ENCODE results near the gene ACSM2A. TPM values are rescaled to one million over a fixed set of nuclear protein-coding genes. Genes with fewer than 3 reads are reported as not detected.
"Not testable (repeated sequence)": the region's sequence is repeated elsewhere in the genome, so short reads cannot be mapped to it uniquely, and the experiment has no call there.

Gene ACSM2A
- not detected for polyA plus RNA-seq (2012; ENCODE audit: insufficient read depth, insufficient read length, low read depth)

- not testable (repeated sequence) for H3K9me3 ChIP-seq; H3K4me3 ChIP-seq (ENCODE audit: low read depth, low read length); H3K27me3 ChIP-seq; H3K36me3 ChIP-seq; H3K4me1 ChIP-seq; DNase-seq
Measured at GRCh38 chr16:20451364-20451763, at the start of gene ACSM2A. Gene ACSM2A, plus strand, starts transcription at chr16:20451521. Its CDS starts 8,594 bp downstream, at chr16:20460115.

DNA sequence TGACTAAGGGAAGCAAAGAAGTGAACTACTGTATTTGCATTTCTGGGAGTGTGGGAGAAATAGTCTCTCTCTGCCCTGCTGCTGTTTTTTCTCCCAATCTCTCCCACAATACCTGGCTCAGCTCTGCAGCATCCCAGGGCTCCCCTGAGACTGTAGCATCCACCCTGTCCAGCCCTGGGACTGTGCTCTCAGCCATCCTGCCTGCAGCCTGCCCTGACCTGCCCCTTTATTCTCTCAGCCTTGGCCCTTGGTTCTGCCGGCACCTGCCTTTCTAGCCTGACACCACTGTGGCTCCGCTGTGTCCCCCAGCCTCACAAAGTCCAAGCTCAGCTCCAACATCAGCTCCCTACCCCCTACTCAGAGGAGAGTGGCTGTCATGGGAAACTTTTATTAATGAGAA is 48.7 kb upstream of the ACSM2A start:
- Histone ChIP-seq H3K36me3 (no peaks in the 10 kb centered on the region), H3K9me3 (no peaks in the 10 kb centered on the region), H3K4me3 (ENCODE audit: low read depth, low read length) (no peak overlapping the region), H3K4me1 (no peaks in the 10 kb centered on the region), H3K27me3 (no peaks in the 10 kb centered on the region)
- TF ChIP-seq, protein P1, sequence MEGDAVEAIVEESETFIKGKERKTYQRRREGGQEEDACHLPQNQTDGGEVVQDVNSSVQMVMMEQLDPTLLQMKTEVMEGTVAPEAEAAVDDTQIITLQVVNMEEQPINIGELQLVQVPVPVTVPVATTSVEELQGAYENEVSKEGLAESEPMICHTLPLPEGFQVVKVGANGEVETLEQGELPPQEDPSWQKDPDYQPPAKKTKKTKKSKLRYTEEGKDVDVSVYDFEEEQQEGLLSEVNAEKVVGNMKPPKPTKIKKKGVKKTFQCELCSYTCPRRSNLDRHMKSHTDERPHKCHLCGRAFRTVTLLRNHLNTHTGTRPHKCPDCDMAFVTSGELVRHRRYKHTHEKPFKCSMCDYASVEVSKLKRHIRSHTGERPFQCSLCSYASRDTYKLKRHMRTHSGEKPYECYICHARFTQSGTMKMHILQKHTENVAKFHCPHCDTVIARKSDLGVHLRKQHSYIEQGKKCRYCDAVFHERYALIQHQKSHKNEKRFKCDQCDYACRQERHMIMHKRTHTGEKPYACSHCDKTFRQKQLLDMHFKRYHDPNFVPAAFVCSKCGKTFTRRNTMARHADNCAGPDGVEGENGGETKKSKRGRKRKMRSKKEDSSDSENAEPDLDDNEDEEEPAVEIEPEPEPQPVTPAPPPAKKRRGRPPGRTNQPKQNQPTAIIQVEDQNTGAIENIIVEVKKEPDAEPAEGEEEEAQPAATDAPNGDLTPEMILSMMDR (IDR thresholded peaks at IDR 0.05; ENCODE audit: low read depth, low read length): no peak
- DNase-seq: no peak

DNA sequence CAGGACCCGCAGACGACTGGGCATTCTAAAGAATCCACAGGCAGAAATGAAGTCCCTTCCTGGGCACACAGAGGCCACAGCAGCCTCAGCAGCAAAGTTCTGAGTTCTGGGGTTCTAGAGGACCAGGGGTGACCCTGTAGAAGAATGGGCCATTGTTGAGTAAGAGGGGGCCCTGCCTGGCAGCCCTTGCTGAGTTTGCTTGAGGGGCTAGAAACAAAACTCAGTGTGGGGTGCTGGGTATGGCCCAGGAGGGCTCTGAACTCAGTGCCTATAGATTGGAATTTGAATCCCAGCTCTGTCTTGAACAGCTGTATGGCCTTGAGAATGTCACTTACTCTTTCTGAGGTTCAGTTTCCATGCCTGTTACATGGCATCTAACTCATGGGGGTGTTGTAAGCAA is 46.7 kb upstream of the ACSM2A start, which contains the start of gene PDILT:
TSS of gene PDILT (minus strand) at position 101 of the 400 bp plus-strand sequence. CDS start 5,437 bp downstream, outside the sequence.
- TF ChIP-seq, protein P1 (IDR thresholded peaks at IDR 0.05; ENCODE audit: low read depth, low read length): no peak
- H3K9me3 ChIP-seq: no peaks in the 10 kb centered on the region
- H3K36me3 ChIP-seq: no peaks in the 10 kb centered on the region
- H3K4me1 ChIP-seq: no peaks in the 10 kb centered on the region
- H3K4me3 ChIP-seq (ENCODE audit: low read depth, low read length): no peak within 1 kb of the TSS
- no peak for DNase-seq
- H3K27me3 ChIP-seq: no peaks in the 10 kb centered on the region

GRCh38 chr16:20409398-20410120 is 41.8 kb upstream of the ACSM2A start, which contains the start of gene ACSM5:
Gene ACSM5, plus strand, starts transcription at chr16:20409534. Its CDS starts 1,951 bp downstream, at chr16:20411485.
- no peaks in the 10 kb centered on the region for H3K27me3 ChIP-seq
- H3K9me3 ChIP-seq: no peaks in the 10 kb centered on the region
- no peaks in the 10 kb centered on the region for H3K4me1 ChIP-seq
- no peak for DNase-seq
- H3K4me3 ChIP-seq (ENCODE audit: low read depth, low read length): no peak within 1 kb of the TSS
- TF ChIP-seq, protein P1 (IDR thresholded peaks at IDR 0.05; ENCODE audit: low read depth, low read length): no peak
- no peaks in the 10 kb centered on the region for H3K36me3 ChIP-seq

GRCh38 chr16:20410121-20410723 is 41.1 kb upstream of the ACSM2A start:
- Histone ChIP-seq H3K4me1 (no peaks in the 10 kb centered on the region), H3K27me3 (no peaks in the 10 kb centered on the region), H3K4me3 (ENCODE audit: low read depth, low read length) (no peak overlapping the region), H3K36me3 (no peaks in the 10 kb centered on the region), H3K9me3 (no peaks in the 10 kb centered on the region)
- TF ChIP-seq, protein P1 (IDR thresholded peaks at IDR 0.05; ENCODE audit: low read depth, low read length): no peak
- no peak for DNase-seq

DNA sequence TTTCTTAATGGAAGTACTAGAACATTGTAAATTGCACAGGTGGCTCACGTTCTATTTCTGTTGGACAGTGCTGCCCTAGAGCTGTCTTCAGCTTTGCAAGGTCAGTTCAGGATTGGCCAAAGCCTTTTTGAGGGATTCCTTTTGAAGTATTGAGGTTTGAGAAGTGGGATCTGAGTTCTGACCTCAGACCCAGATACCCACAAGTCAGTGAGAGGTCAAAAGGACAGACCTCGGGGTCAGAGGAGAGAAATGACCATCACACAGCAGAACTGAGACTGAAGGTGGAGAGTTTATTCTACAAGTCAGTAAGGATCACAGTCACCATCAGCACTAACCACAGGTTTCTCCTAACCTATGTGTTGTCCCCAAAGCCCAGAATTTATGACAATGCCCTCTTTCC is 40.3 kb upstream of the ACSM2A start:
- no peaks in the 10 kb centered on the region for H3K9me3 ChIP-seq
- TF ChIP-seq, protein P1 (IDR thresholded peaks at IDR 0.05; ENCODE audit: low read depth, low read length): no peak
- no peak overlapping the region for H3K4me3 ChIP-seq (ENCODE audit: low read depth, low read length)

More for the DNA sequence above, 40.3 kb upstream of the ACSM2A start:
- Histone ChIP-seq H3K4me1 (no peaks in the 10 kb centered on the region), H3K36me3 (no peaks in the 10 kb centered on the region), H3K27me3 (no peaks in the 10 kb centered on the region)
- no peak for DNase-seq

Data from BE2C (cell line).